GM12874 (cell line): ENCODE measurements around the gene MPDU1.

Source experiments
- TF ChIP-seq, protein P1 (sequence below): IDR thresholded peaks from 2 replicates; pipeline ENCODE4 v1.5.1; 2011; ENCODE audit warnings: low read depth, mild to moderate bottlenecking, control low read depth, low read length, moderate library complexity; ENCODE audit not compliant: insufficient read depth

MPDU1 gene

GRCh38 chr17:7627250-7628121 lies 43.8 kb downstream of the MPDU1 start, which contains the start of gene SAT2:
SAT2 (minus strand) TSS chr17:7627821; CDS start chr17:7627635, 186 bp downstream.
- TF ChIP-seq, protein P1, sequence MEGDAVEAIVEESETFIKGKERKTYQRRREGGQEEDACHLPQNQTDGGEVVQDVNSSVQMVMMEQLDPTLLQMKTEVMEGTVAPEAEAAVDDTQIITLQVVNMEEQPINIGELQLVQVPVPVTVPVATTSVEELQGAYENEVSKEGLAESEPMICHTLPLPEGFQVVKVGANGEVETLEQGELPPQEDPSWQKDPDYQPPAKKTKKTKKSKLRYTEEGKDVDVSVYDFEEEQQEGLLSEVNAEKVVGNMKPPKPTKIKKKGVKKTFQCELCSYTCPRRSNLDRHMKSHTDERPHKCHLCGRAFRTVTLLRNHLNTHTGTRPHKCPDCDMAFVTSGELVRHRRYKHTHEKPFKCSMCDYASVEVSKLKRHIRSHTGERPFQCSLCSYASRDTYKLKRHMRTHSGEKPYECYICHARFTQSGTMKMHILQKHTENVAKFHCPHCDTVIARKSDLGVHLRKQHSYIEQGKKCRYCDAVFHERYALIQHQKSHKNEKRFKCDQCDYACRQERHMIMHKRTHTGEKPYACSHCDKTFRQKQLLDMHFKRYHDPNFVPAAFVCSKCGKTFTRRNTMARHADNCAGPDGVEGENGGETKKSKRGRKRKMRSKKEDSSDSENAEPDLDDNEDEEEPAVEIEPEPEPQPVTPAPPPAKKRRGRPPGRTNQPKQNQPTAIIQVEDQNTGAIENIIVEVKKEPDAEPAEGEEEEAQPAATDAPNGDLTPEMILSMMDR = no peak

DNA sequence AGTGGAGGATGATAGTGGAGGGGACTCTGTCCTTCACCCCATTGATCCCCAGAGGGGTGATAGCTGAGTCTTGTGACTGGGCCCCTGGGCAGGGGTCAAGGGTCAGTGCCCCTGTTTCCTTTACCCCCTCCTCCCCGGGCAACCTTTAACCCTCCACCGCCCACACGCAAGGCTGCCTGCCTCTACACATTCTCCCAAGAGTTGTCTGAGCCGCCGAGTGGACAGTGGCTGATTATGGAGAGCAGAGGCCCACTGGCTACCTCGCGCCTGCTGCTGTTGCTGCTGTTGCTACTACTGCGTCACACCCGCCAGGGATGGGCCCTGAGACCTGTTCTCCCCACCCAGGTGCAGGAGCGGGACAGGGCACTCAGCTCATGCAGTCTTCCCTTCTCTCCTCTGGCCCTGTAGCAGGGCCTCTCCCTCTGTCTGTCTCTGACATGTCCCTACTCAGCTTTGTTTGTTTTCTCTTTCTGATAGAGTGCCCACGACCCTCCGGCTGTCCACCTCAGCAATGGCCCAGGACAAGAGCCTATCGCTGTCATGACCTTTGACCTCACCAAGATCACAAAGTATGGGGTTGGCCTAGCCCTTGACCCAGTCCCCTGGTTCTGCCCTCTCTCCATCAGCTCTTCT lies 46.4 kb downstream of the MPDU1 start, which contains the start of gene SHBG:
TSS of gene SHBG (plus strand) at position 197 of the 633 bp plus-strand sequence. CDS start at position 235, 38 bp downstream.
- TF ChIP-seq, protein P1 = no peak

- TF ChIP-seq, protein P1 = no peak
Observed at GRCh38 chr17:7631398-7632380, 48.0 kb downstream of the MPDU1 start.

GRCh38 chr17:7632492-7632894 lies 48.8 kb downstream of the MPDU1 start:
- TF ChIP-seq, protein P1 = peak; percentile 65

DNA sequence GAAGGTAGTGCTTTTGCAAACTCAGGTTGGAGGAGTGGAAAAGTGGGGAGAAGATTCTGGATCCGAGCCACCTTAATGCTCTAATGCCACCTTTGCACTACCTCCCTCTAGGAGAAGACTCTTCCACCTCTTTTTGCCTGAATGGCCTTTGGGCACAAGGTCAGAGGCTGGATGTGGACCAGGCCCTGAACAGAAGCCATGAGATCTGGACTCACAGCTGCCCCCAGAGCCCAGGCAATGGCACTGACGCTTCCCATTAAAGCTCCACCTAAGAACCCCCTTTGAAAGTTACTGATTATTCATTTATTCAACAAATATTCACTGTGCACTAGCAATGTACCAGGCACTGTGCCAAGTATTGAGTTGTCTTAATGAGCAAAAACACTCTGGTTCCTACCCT lies 49.4 kb downstream of the MPDU1 start:
- TF ChIP-seq, protein P1 = no peak

GRCh38 chr17:7634384-7634783 lies 50.7 kb downstream of the MPDU1 start:
- TF ChIP-seq, protein P1 = peak; percentile 32; the same call in 1 of the 2 replicates

GRCh38 chr17:7636163-7636562 lies 52.5 kb downstream of the MPDU1 start:
- TF ChIP-seq, protein P1 = no peak
